Transverse colon (tissue), 4 donors: ENCODE measurements around the gene PDE3B. TPM values are rescaled to one million over a fixed set of nuclear protein-coding genes. Genes with fewer than 3 reads are reported as not detected.
"Not testable (repeated sequence)": the region's sequence is repeated elsewhere in the genome, so short reads cannot be mapped to it uniquely, and the experiment has no call there.

ENCODE experiments used
- DNase-seq: peaks from one replicate; pipeline ENCODE4 v3.0.0-alpha.2; 2019
- H3K27ac ChIP-seq, 4 donors: fragments of 200-600 bp; sonication (generic); 2 replicates each; pipeline ENCODE4 v1.5.1; 2016 to 2018; ENCODE audit warnings: inconsistent platforms in 4 of 4
- H3K27me3 ChIP-seq: fragments of 200-600 bp; sonication (generic); 2 replicates; pipeline ENCODE4 v1.5.1; 2017; ENCODE audit warnings: inconsistent platforms
- H3K36me3 ChIP-seq, 4 donors: fragments of 200-600 bp; sonication (generic); 2 replicates each; pipeline ENCODE4 v1.5.1; 2017 to 2019; ENCODE audit warnings: inconsistent platforms in 4 of 4
- H3K4me1 ChIP-seq, 4 donors: fragments of 200-600 bp; sonication (generic); 2 replicates each; pipeline ENCODE4 v1.5.1; 2017 to 2020; ENCODE audit warnings: inconsistent platforms in 4 of 4
- H3K4me3 ChIP-seq, 4 donors: fragments of 200-600 bp; sonication (generic); 1 replicate in 1 of 4; 2 replicates in 3 of 4; pipeline versions ENCODE4 v1.5.1 to v1.6.1; 2017 to 2019; ENCODE audit warnings: inconsistent platforms in 4 of 4
- H3K9me3 ChIP-seq, 2 donors: fragments of 200-600 bp; sonication (generic); 2 replicates each; pipeline ENCODE4 v1.5.1; 2017 to 2019; ENCODE audit warnings: inconsistent platforms in 2 of 2
- EP300 ChIP-seq: sonication (generic); formaldehyde crosslinking; IDR thresholded peaks from one replicate; pipeline ENCODE4 v1.6.1; 2017; ENCODE audit warnings: antibody characterized with exemption, low read depth
- POLR2A ChIP-seq: fragments of 450-650 bp; IDR thresholded peaks from one replicate; pipeline ENCODE4 v1.6.1; 2016; ENCODE audit warnings: antibody characterized with exemption, mild to moderate bottlenecking, moderate library complexity
- POLR2AphosphoS5 ChIP-seq, 3 donors: sonication (generic); formaldehyde crosslinking; IDR thresholded peaks; one replicate each; pipeline ENCODE4 v1.6.1; 2016; ENCODE audit warnings: antibody characterized with exemption in 3 of 3
- WGBS, 2 donors: methylation state at CpG; one replicate each; pipeline ENCODE4 v1.1.5; 2018; ENCODE audit warnings: low coverage in 1 of 2; 5-methylcytosine and 5-hydroxymethylcytosine counted together
- in situ Hi-C, 4 donors: fragments of 200-750 bp; cut with MboI; loops; one replicate each; pipeline versions ENCODE4 v1.15.0 to v1.15.1; 2017; ENCODE audit warnings: low sequenced_read_pairs in 3 of 4, low pct_ligation_motif_present in 1 of 4, low pct_unique_long_range_greater_than_20kb in 1 of 4
- intact Hi-C: fragments of 100-400 bp; cut with DNase I; formaldehyde crosslinking; loops from one replicate; pipeline ENCODE4 v1.15.1; 2023; ENCODE audit warnings: low total_unique reads
- total RNA-seq, 4 donors: library from RNA; depleted of rRNA; stranded (reverse); fragments of >200 nt; gene quantifications; one replicate each; pipeline ENCODE4 v1.1.0, GENCODE V29; 2016
- TF ChIP-seq, protein P1 (sequence below), 5 experiments: fragments of 200-600 bp in 3 of 5; fragments of 450-650 bp in 2 of 5; sonication (generic) in 3 of 5; IDR thresholded peaks; 1 replicate in 2 of 5; 2 replicates in 3 of 5; pipeline ENCODE4 v1.5.1; 2016 to 2017; ENCODE audit warnings: antibody characterized with exemption in 5 of 5, inconsistent platforms in 3 of 5, mild to moderate bottlenecking in 2 of 5, moderate library complexity in 1 of 5

The PDE3B gene
- total RNA-seq, 4 donors from 2014 or later: 48.1 to 91.1 (median 66.1) TPM

GRCh38 chr11:14750911-14751310, 107.3 kb downstream of the PDE3B start:
- peaks cover 0 to 42% (median 18%) of the 10 kb centered on the region in 4 donors for H3K4me1 ChIP-seq
- no peaks in the 10 kb centered on the region for H3K9me3 ChIP-seq
- DNase-seq: no peak
- in situ Hi-C loops (loop anchor here in 1 of 4 donors (25.0 kb wide), 1 partner anchor 189 kb away; no protein-coding TSS in a partner anchor), intact Hi-C loops (no loop called here)
- H3K36me3 ChIP-seq: no peaks in the 10 kb centered on the region
- H3K4me3 ChIP-seq: no peak overlapping the region
- WGBS, 2 donors: 53 to 56% methylated on average over 1 of the region's 1 CpG
- H3K27me3 ChIP-seq: no peaks in the 10 kb centered on the region
- no peak overlapping the region for H3K27ac ChIP-seq
- TF ChIP-seq, protein P1, sequence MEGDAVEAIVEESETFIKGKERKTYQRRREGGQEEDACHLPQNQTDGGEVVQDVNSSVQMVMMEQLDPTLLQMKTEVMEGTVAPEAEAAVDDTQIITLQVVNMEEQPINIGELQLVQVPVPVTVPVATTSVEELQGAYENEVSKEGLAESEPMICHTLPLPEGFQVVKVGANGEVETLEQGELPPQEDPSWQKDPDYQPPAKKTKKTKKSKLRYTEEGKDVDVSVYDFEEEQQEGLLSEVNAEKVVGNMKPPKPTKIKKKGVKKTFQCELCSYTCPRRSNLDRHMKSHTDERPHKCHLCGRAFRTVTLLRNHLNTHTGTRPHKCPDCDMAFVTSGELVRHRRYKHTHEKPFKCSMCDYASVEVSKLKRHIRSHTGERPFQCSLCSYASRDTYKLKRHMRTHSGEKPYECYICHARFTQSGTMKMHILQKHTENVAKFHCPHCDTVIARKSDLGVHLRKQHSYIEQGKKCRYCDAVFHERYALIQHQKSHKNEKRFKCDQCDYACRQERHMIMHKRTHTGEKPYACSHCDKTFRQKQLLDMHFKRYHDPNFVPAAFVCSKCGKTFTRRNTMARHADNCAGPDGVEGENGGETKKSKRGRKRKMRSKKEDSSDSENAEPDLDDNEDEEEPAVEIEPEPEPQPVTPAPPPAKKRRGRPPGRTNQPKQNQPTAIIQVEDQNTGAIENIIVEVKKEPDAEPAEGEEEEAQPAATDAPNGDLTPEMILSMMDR (IDR thresholded peaks at IDR 0.05): no peak
- no peak for TF ChIP-seq EP300
- TF ChIP-seq POLR2A: no peak
- no peak for TF ChIP-seq POLR2AphosphoS5 (IDR thresholded peaks at IDR 0.05)

GRCh38 chr11:14751975-14752407, 108.4 kb downstream of the PDE3B start:
- H3K4me1 ChIP-seq: peaks cover 0 to 42% (median 18%) of the 10 kb centered on the region in 4 donors
- intact Hi-C loops (no loop called here), in situ Hi-C loops (loop anchor here in 1 of 4 donors (25.0 kb wide), 1 partner anchor 190 kb away; no protein-coding TSS in a partner anchor)
- no peaks in the 10 kb centered on the region for H3K9me3 ChIP-seq
- no peak overlapping the region for H3K27ac ChIP-seq
- no peak overlapping the region for H3K4me3 ChIP-seq
- DNase-seq: no peak
- no peaks in the 10 kb centered on the region for H3K36me3 ChIP-seq
- TF ChIP-seq, protein P1 (IDR thresholded peaks at IDR 0.05): no peak
- no peak for TF ChIP-seq POLR2AphosphoS5 (IDR thresholded peaks at IDR 0.05)
- no peak for TF ChIP-seq POLR2A
- TF ChIP-seq EP300: no peak
- H3K27me3 ChIP-seq: no peaks in the 10 kb centered on the region

DNA sequence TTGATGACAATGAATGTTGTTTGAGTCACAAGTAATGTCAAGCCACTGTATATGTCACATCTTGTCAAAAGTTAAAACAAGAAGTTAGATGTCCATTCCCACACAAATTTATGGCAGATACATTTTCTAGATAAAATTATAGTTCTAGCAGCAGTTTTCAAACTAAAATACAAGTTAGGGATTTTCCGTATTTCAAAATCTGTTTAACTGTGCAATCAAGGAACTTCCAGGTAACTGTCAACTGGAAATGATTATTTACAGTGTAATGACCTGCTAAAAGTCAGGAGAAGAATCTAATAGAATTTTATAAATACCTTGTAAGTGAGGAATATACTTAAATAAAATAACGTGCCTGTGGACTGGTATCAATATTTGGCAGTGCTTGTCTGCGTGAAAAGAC, 111.5 kb downstream of the PDE3B start:
- in situ Hi-C loops: loop anchor here in 1 of 4 donors (25.0 kb wide), 1 partner anchor 193 kb away; no protein-coding TSS in a partner anchor
- no peak for DNase-seq
- H3K27me3 ChIP-seq: no peaks in the 10 kb centered on the region
- H3K36me3 ChIP-seq: no peaks in the 10 kb centered on the region
- H3K9me3 ChIP-seq: no peaks in the 10 kb centered on the region
- TF ChIP-seq EP300 (no peak), POLR2AphosphoS5 (IDR thresholded peaks at IDR 0.05) (no peak), POLR2A (no peak)
- TF ChIP-seq, protein P1 (IDR thresholded peaks at IDR 0.05): no peak
- intact Hi-C loops: no loop called here
- H3K4me3 ChIP-seq: no peak overlapping the region
- H3K27ac ChIP-seq: no peak overlapping the region
- peaks cover 0 to 24% (median 13%) of the 10 kb centered on the region in 4 donors for H3K4me1 ChIP-seq
- WGBS, 2 donors: 93% methylated on average over 3 of the region's 3 CpGs

GRCh38 chr11:14756349-14756748, 112.7 kb downstream of the PDE3B start:
- no peaks in the 10 kb centered on the region for H3K27me3 ChIP-seq
- DNase-seq: no peak
- intact Hi-C loops: no loop called here
- no peaks in the 10 kb centered on the region for H3K36me3 ChIP-seq
- TF ChIP-seq, protein P1 (IDR thresholded peaks at IDR 0.05): no peak
- TF ChIP-seq EP300 (no peak), POLR2AphosphoS5 (IDR thresholded peaks at IDR 0.05) (no peak), POLR2A (no peak)
- H3K9me3 ChIP-seq: no peaks in the 10 kb centered on the region
- no peak overlapping the region for H3K27ac ChIP-seq
- 40 to 67% methylated on average over 1 to 4 of the region's 4 CpGs for WGBS, 2 donors
- H3K4me1 ChIP-seq: peaks cover 0 to 16% (median 13%) of the 10 kb centered on the region in 4 donors
- no peak overlapping the region for H3K4me3 ChIP-seq
- in situ Hi-C loops: loop anchor here in 1 of 4 donors (25.0 kb wide), 1 partner anchor 194 kb away; no protein-coding TSS in a partner anchor

DNA sequence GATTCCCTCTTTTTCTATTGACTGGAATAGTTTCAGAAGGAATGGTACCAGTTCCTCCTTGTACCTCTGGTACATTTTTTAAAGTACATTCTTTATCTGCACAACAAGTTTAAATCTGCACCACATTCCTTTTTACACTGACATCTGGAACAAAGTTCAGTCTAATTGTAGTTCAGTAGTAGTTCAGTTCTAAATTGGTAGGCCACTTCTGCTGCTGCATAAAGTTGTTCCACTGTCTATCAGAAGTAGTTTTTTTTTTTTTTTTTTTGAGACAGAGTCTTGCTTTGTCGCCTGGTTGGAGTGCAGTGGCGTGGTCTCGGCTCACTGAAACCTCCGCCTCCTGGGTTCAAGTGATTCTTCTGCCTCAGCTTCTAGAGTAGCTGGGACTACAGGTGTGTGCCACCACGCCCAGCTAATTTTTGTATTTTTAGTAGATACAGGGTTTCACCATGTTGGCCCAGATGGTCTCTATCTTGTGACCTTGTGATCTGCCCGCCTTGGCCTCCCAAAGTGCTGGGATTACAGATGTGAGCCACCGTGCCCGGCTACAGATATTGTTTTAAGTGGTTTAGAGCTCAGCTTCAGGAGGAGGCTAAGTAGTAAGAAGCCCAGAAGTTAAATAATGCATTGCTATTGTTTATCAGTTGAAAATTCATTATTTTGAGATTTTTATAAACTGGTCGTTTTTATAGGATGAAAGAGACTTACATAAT, 115.9 kb downstream of the PDE3B start:
- H3K27ac ChIP-seq, H3K9me3 ChIP-seq, H3K4me3 ChIP-seq, DNase-seq, H3K27me3 ChIP-seq, intact Hi-C loops, H3K4me1 ChIP-seq, H3K36me3 ChIP-seq: not testable (repeated sequence)
- in situ Hi-C loops: loop anchor here in 1 of 4 donors (25.0 kb wide), 1 partner anchor 197 kb away; no protein-coding TSS in a partner anchor
- WGBS, 2 donors: 87 to 92% methylated on average over 2 to 9 of the region's 9 CpGs
